Loucy (cell line): ENCODE results near the gene RBSN.
A peak's percentile ranks its signal among the peaks of the same experiment; 100 is the strongest.

Experiments used
- H2AFZ ChIP-seq: fragments of 200-600 bp; sonication (generic); 2 replicates; pipeline ENCODE4 v1.6.0; 2016; ENCODE audit warnings: antibody characterized with exemption, mild to moderate bottlenecking, low read length, moderate library complexity
- H3F3A ChIP-seq: fragments of 200-600 bp; 2 replicates; pipeline ENCODE4 v1.6.0; 2016; ENCODE audit warnings: antibody characterized with exemption, low read depth, mild to moderate bottlenecking
- H3K27me3 ChIP-seq: fragments of 200-600 bp; sonication (generic); 2 replicates; pipeline ENCODE4 v1.6.1; 2014; ENCODE audit warnings: low read length, mild to moderate bottlenecking; ENCODE audit not compliant: insufficient read depth, poor library complexity, severe bottlenecking
- H3K36me3 ChIP-seq: fragments of 200-600 bp; sonication (generic); 2 replicates; pipeline ENCODE4 v1.6.1; 2016; ENCODE audit warnings: low read length; ENCODE audit not compliant: insufficient read depth
- H3K4me1 ChIP-seq: fragments of 200-600 bp; sonication (generic); 2 replicates; pipeline ENCODE4 v1.5.1; 2014; ENCODE audit warnings: low read length, mild to moderate bottlenecking; ENCODE audit not compliant: insufficient read depth, poor library complexity, severe bottlenecking
- H3K4me2 ChIP-seq: fragments of 200-600 bp; sonication (generic); 2 replicates; pipeline ENCODE4 v1.6.0; 2014; ENCODE audit warnings: antibody characterized with exemption, low read length, low read depth, mild to moderate bottlenecking; ENCODE audit not compliant: poor library complexity, severe bottlenecking
- H3K4me3 ChIP-seq: fragments of 200-600 bp; sonication (generic); 2 replicates; pipeline ENCODE4 v1.5.1; 2014; ENCODE audit warnings: low read length, mild to moderate bottlenecking, mixed read lengths; ENCODE audit not compliant: poor library complexity, severe bottlenecking
- H3K79me2 ChIP-seq: fragments of 200-600 bp; sonication (generic); 2 replicates; pipeline ENCODE4 v1.6.1; 2014; ENCODE audit warnings: low read length; ENCODE audit not compliant: insufficient read depth
- H3K9ac ChIP-seq: fragments of 200-600 bp; sonication (generic); 2 replicates; pipeline ENCODE4 v1.6.0; 2014; ENCODE audit warnings: mild to moderate bottlenecking, low read depth, low read length, moderate library complexity; ENCODE audit not compliant: poor library complexity, severe bottlenecking
- H3K9me2 ChIP-seq: fragments of 200-600 bp; sonication (generic); replicated peaks from 2 replicates; pipeline ENCODE4 v1.6.1; 2016; ENCODE audit warnings: low read depth, low read length, mixed read lengths
- H3K9me3 ChIP-seq: fragments of 200-600 bp; sonication (generic); 2 replicates; pipeline ENCODE4 v1.6.1; 2014; ENCODE audit warnings: mild to moderate bottlenecking, antibody characterized with exemption, low read length, low read depth; ENCODE audit not compliant: insufficient read depth
- H4K20me1 ChIP-seq: fragments of 200-600 bp; sonication (generic); 2 replicates; pipeline ENCODE4 v1.6.0; 2014; ENCODE audit warnings: antibody characterized with exemption, low read length, mild to moderate bottlenecking; ENCODE audit not compliant: insufficient read depth, poor library complexity, severe bottlenecking
- EZH2phosphoT487 ChIP-seq: fragments of 200-600 bp; IDR thresholded peaks from 2 replicates; pipeline ENCODE4 v1.6.1; 2018; ENCODE audit warnings: antibody characterized with exemption, mild to moderate bottlenecking, moderate library complexity, borderline replicate concordance
- TF ChIP-seq, protein P1 (sequence below): fragments of 200-600 bp; sonication (generic); conservative IDR thresholded peaks from 2 replicates; pipeline ENCODE4 v1.5.1; 2014; ENCODE audit warnings: mild to moderate bottlenecking, antibody characterized with exemption, low read length

The RBSN gene

DNA sequence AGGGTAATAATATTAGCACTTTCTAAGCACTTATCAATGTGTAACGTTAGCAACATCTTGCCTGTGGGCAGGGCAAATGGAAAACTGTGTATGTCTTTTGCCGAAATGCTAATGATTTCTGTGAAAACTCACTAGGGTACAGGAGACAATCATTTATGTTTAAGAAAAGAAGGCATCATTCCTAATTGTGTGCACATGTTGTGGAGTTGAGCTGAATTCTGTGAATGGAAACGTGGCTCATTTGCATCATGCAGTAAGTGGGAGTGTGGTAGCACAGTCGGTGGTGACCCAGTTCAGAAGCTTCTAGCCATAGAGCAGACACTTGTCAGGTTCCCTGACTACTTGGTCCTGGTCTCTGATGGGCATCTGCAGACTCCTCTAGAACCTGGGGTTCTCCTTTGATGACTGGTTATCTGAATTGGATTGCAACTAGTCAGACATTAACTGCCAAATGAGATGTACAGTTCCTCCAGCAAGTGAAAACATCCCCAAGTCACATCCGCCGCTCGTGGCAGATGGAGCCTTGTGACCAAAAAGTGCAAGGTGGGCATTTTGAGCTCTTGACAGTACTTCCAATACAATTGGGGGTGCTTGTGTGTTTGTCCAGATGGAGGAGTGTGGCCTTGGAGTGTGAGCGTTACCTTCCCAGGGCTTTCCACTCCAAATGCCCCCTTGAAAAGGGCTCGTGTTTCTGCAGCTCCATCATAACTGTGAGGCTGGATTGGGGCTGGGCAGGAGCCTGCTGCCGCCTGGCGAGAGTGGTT is 55.4 kb downstream of the RBSN start:
- Histone ChIP-seq H3K9me2 (no peaks in the 10 kb centered on the region), H3F3A (no peaks in the 10 kb centered on the region), H3K27me3 (no peaks in the 10 kb centered on the region), H3K9me3 (no peaks in the 10 kb centered on the region), H3K4me1 (peaks cover 21% of the 10 kb centered on the region), H3K9ac (no peak overlapping the region), H3K4me2 (peak overlapping the region; percentile 46), H3K4me3 (no peak overlapping the region), H3K79me2 (no peaks in the 10 kb centered on the region), H2AFZ (no peak overlapping the region), H3K36me3 (peaks cover 95% of the 10 kb centered on the region), H4K20me1 (peaks cover 10% of the 10 kb centered on the region)
- TF ChIP-seq, protein P1, sequence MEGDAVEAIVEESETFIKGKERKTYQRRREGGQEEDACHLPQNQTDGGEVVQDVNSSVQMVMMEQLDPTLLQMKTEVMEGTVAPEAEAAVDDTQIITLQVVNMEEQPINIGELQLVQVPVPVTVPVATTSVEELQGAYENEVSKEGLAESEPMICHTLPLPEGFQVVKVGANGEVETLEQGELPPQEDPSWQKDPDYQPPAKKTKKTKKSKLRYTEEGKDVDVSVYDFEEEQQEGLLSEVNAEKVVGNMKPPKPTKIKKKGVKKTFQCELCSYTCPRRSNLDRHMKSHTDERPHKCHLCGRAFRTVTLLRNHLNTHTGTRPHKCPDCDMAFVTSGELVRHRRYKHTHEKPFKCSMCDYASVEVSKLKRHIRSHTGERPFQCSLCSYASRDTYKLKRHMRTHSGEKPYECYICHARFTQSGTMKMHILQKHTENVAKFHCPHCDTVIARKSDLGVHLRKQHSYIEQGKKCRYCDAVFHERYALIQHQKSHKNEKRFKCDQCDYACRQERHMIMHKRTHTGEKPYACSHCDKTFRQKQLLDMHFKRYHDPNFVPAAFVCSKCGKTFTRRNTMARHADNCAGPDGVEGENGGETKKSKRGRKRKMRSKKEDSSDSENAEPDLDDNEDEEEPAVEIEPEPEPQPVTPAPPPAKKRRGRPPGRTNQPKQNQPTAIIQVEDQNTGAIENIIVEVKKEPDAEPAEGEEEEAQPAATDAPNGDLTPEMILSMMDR = no peak
- no peak for TF ChIP-seq EZH2phosphoT487

DNA sequence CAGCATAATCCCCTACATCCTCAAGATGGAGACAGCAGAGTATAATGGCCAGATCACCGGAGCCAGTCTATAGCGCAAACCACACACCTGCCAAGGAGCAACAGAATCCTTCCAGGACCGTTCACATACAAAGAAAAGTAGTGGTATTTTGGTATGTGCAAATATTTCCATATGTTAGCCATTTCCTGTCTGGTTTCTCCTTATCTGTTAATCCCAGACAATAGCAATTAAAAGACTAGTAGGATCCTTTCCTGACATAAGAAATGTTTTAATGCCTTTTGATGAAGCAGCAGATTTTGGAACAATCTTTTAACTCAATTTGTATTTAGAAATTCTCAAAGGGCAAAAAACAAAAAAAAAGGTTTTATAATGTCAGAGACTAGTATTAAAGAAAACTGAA is 56.0 kb downstream of the RBSN start:
- Histone ChIP-seq H3K27me3 (no peaks in the 10 kb centered on the region), H3K36me3 (peaks cover 95% of the 10 kb centered on the region), H3K4me2 (no peak overlapping the region), H4K20me1 (peaks cover 10% of the 10 kb centered on the region), H3K9ac (no peak overlapping the region), H3F3A (no peaks in the 10 kb centered on the region), H3K4me3 (no peak overlapping the region), H2AFZ (no peak overlapping the region), H3K4me1 (peaks cover 21% of the 10 kb centered on the region), H3K9me2 (no peaks in the 10 kb centered on the region), H3K9me3 (no peaks in the 10 kb centered on the region), H3K79me2 (no peaks in the 10 kb centered on the region)
- TF ChIP-seq, protein P1 = no peak

DNA sequence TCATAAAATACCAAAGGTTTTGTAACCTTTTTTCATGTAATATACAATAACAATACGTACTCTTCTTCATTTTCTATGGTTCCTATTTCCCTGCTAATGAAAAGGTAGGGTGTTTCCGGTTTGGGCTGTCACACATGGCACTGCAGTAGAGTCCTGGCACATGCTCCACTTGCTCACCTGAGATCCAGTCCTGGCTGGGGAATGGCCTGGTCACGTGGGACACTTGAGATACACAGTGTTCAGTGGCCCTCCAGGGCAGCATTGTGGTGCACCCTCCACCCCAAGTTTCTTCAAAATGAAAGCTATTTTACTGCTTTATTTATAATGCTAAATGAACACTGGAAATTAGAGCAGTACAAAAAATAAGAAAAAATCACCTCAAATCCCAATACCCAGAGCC is 57.0 kb downstream of the RBSN start:
- no peaks in the 10 kb centered on the region for H3F3A ChIP-seq
- no peaks in the 10 kb centered on the region for H3K9me3 ChIP-seq
- peaks cover 10% of the 10 kb centered on the region for H4K20me1 ChIP-seq
- no peak for TF ChIP-seq EZH2phosphoT487
- TF ChIP-seq, protein P1 = no peak
- H2AFZ ChIP-seq = no peak overlapping the region
- H3K4me2 ChIP-seq = no peak overlapping the region
- no peaks in the 10 kb centered on the region for H3K79me2 ChIP-seq
- H3K27me3 ChIP-seq = no peaks in the 10 kb centered on the region
- no peaks in the 10 kb centered on the region for H3K9me2 ChIP-seq
- no peak overlapping the region for H3K9ac ChIP-seq
- H3K36me3 ChIP-seq = peaks cover 95% of the 10 kb centered on the region
- H3K4me1 ChIP-seq = peaks cover 21% of the 10 kb centered on the region
- H3K4me3 ChIP-seq = no peak overlapping the region
